A549 (cell line): ENCODE measurements around the gene KRTDAP. TPM values are rescaled to one million over a fixed set of nuclear protein-coding genes. Genes with fewer than 3 reads are reported as not detected.

ENCODE experiments used
- ATAC-seq, 2 experiments: fragments of 200-7000 bp in 1 of 2; fragments of >200 bp in 1 of 2; cut with Nextera tagmentation in 1 of 2; cut with Tn5 transposase in 1 of 2; 3 replicates each; pipeline versions ENCODE4 v1.8.0 to v1.9.1; 2018 to 2020; ENCODE audit warnings: mild to moderate bottlenecking in 1 of 2, moderate library complexity in 1 of 2
- CTCF ChIA-PET: fragments of 300-600 bp; sonication (Branson Sonifier 250); formaldehyde crosslinking; extraction: SDS; loops from one replicate; lab custom pipeline; 2021; ENCODE audit warnings: antibody characterized with exemption, inconsistent platforms; lab: Yijun Ruan, JAX
- POLR2A ChIA-PET: fragments of 350-600 bp; formaldehyde crosslinking; extraction: SDS; loops from one replicate; lab custom pipeline; 2021; ENCODE audit warnings: antibody characterized with exemption, inconsistent platforms; lab: Yijun Ruan, JAX
- DNase-seq, 2 experiments: peaks; one replicate each; pipeline versions ENCODE4 v3.0.0 to v3.0.0-alpha.2; 2011 to 2016; ENCODE audit warnings: low read depth in 1 of 2, low spot score in 1 of 2
- FAIRE-seq: peaks from 2 replicates; lab custom pipeline; 2011; peaks lifted over from hg19 to GRCh38; lab: Jason Lieb, UNC
- H3K27ac ChIP-seq, 2 experiments: fragments of >200 bp; sonication (Bioruptor Twin); formaldehyde crosslinking; 3 replicates each; pipeline ENCODE4 v1.5.1; 2016 to 2017
- H3K4me1 ChIP-seq: fragments of >200 bp; sonication (Bioruptor Twin); formaldehyde crosslinking; 3 replicates; pipeline ENCODE4 v1.6.1; 2016
- H3K4me2 ChIP-seq: fragments of >200 bp; sonication (Bioruptor Twin); formaldehyde crosslinking; 3 replicates; pipeline ENCODE4 v1.6.1; 2016
- H3K4me3 ChIP-seq: fragments of >200 bp; sonication (Bioruptor Twin); formaldehyde crosslinking; 3 replicates; pipeline ENCODE4 v1.5.1; 2016
- H3K9me3 ChIP-seq: fragments of >200 bp; sonication (Bioruptor Twin); formaldehyde crosslinking; 3 replicates; pipeline ENCODE4 v1.6.1; 2016
- BCL3 ChIP-seq: fragments of >200 bp; sonication (Bioruptor Twin); formaldehyde crosslinking; IDR thresholded peaks from 3 replicates; pipeline ENCODE4 v1.6.1; 2016
- CHD2 ChIP-seq: fragments of 150-350 bp; IDR thresholded peaks from 2 replicates; pipeline ENCODE4 v1.6.1; 2014; ENCODE audit warnings: low read length; ENCODE audit not compliant: partially characterized antibody
- CHD4 ChIP-seq: fragments of 200-600 bp; sonication (generic); IDR thresholded peaks from 2 replicates; pipeline ENCODE4 v1.6.1; 2016; ENCODE audit warnings: antibody characterized with exemption, mild to moderate bottlenecking, borderline replicate concordance
- CTCF ChIP-seq: fragments of >200 bp; sonication (Bioruptor Twin); formaldehyde crosslinking; IDR thresholded peaks from 3 replicates; pipeline ENCODE4 v1.5.1; 2016
- FOSB ChIP-seq: fragments of 250-450 bp; sonication (Bioruptor Pico); IDR thresholded peaks from 2 replicates; pipeline ENCODE4 v1.5.0; 2020; ENCODE audit warnings: mild to moderate bottlenecking, moderate library complexity
- HOXB13 ChIP-seq: fragments of 250-450 bp; sonication (Bioruptor Pico); IDR thresholded peaks from 2 replicates; pipeline ENCODE4 v1.5.0; 2020; ENCODE audit warnings: low read depth, mild to moderate bottlenecking, moderate library complexity
- HOXB5 ChIP-seq: fragments of 250-450 bp; sonication (Bioruptor Pico); IDR thresholded peaks from 2 replicates; pipeline ENCODE4 v1.5.0; 2020; ENCODE audit warnings: mild to moderate bottlenecking, moderate library complexity
- JUN ChIP-seq, 2 experiments: fragments of >200 bp; sonication (Bioruptor Twin); formaldehyde crosslinking; IDR thresholded peaks; 2 replicates in 1 of 2; 3 replicates in 1 of 2; pipeline ENCODE4 v1.6.1; 2016 to 2017
- JUNB ChIP-seq: fragments of >200 bp; sonication (Bioruptor Twin); formaldehyde crosslinking; IDR thresholded peaks from 2 replicates; pipeline ENCODE4 v1.6.1; 2016
- MAX ChIP-seq: IDR thresholded peaks from 2 replicates; pipeline ENCODE4 v1.6.1; 2012
- NFE2L2 ChIP-seq: fragments of 150-350 bp; conservative IDR thresholded peaks from 2 replicates; pipeline ENCODE4 v1.6.1; 2014; ENCODE audit warnings: low read length
- NPAS2 ChIP-seq: fragments of 250-450 bp; sonication (Bioruptor Pico); IDR thresholded peaks from 2 replicates; pipeline ENCODE4 v1.8.0; 2022; ENCODE audit warnings: mild to moderate bottlenecking, moderate library complexity, borderline replicate concordance
- NR3C1 ChIP-seq: fragments of >200 bp; sonication (Bioruptor Twin); formaldehyde crosslinking; IDR thresholded peaks from 3 replicates; pipeline ENCODE4 v1.6.1; 2017
- PHF8 ChIP-seq: fragments of 200-600 bp; sonication (generic); IDR thresholded peaks from 2 replicates; pipeline ENCODE4 v1.6.1; 2016; ENCODE audit warnings: low read depth, mild to moderate bottlenecking, antibody characterized with exemption, moderate library complexity, borderline replicate concordance
- POLR2AphosphoS2 ChIP-seq: conservative IDR thresholded peaks from 2 replicates; pipeline ENCODE4 v1.6.1; 2012; ENCODE audit warnings: low read length, improper control_type of control experiment, inconsistent platforms
- RARB ChIP-seq: fragments of 250-450 bp; sonication (Bioruptor Pico); IDR thresholded peaks from 2 replicates; pipeline ENCODE4 v1.8.0; 2021; ENCODE audit warnings: mild to moderate bottlenecking, moderate library complexity
- RCOR1 ChIP-seq: fragments of 150-350 bp; IDR thresholded peaks from 2 replicates; pipeline ENCODE4 v1.6.1; 2014; ENCODE audit warnings: antibody characterized with exemption, low read length, low read depth
- RFX5 ChIP-seq: fragments of 450-650 bp; IDR thresholded peaks from 2 replicates; pipeline ENCODE4 v1.7.1; 2014; ENCODE audit warnings: antibody characterized with exemption, mild to moderate bottlenecking, moderate library complexity
- TFCP2L1 ChIP-seq: fragments of 250-450 bp; sonication (Bioruptor Pico); IDR thresholded peaks from 2 replicates; pipeline ENCODE4 v1.5.0; 2021; ENCODE audit warnings: mild to moderate bottlenecking
- TP53 ChIP-seq: fragments of 250-450 bp; sonication (Bioruptor Pico); IDR thresholded peaks from 2 replicates; pipeline ENCODE4 v1.5.0; 2021; ENCODE audit warnings: mild to moderate bottlenecking, moderate library complexity
- ZFP36 ChIP-seq: fragments of 450-650 bp; IDR thresholded peaks from 2 replicates; pipeline ENCODE4 v1.6.1; 2014; ENCODE audit warnings: borderline replicate concordance; ENCODE audit not compliant: partially characterized antibody
- whole genome bisulfite sequencing: methylation state at CpG from one replicate; pipeline ENCODE4 v1.1.6; 2017; ENCODE audit errors: missing lambda C conversion rate; 5-methylcytosine and 5-hydroxymethylcytosine counted together
- polyA plus RNA-seq, 4 experiments: library from polyadenylated mRNA; depleted of rRNA in 3 of 4; stranded (reverse); fragments of >200 nt; fragmentation: RNase III in 1 of 4; extraction: RNeasy Plus Mini Kit Qiagen cat#74134 plus additional on column Dnase treatment in 1 of 4; gene quantifications; 2 replicates in 3 of 4; 3 replicates in 1 of 4; pipeline ENCODE4 v1.2.3, GENCODE V29; 2011 to 2017

KRTDAP gene
- polyA plus RNA-seq, 2 of the 4 experiments (the other 2 are of a cell fraction), result not detected

GRCh38 chr19:35533201-35533821 is 43.0 kb upstream of the KRTDAP start, which contains the start of gene GAPDHS:
TSS of gene GAPDHS (plus strand) at chr19:35533456. CDS start at chr19:35533528, 72 bp downstream.
- ChIA-PET CTCF (interaction anchor here (1.1 to 2.8 kb wide), 3 partner anchors 9 to 23 kb away, joined by 3 to 24 read pairs (median 4); no protein-coding TSS in a partner anchor), POLR2A (interaction anchor here (0.6 kb wide), 1 partner anchor 24 kb away, joined by 3 read pairs; no protein-coding TSS in a partner anchor)
- no peaks in the 10 kb centered on the region for H3K9me3 ChIP-seq
- no peak within 1 kb of the TSS for H3K4me3 ChIP-seq
- H3K4me2 ChIP-seq, result peak within 1 kb of the TSS; percentile 55
- TF ChIP-seq RFX5 (0 out of 2 replicates have a peak, but pooled peaks have one; percentile 30), TP53 (CRISPR knock-in tag) (no peak), JUN (IDR thresholded peaks at IDR 0.05) (0 out of 5 replicates have a peak, but pooled peaks of 1 of the 2 experiments have one; percentile 10)
- FAIRE-seq (no peak), DNase-seq (no peak), ATAC-seq (peak; percentile 9 to 12; a peak in 5 of 6 replicates)
- H3K27ac ChIP-seq, result 0 out of 6 replicates have a peak within 1 kb of the TSS, but pooled peaks of 1 of the 2 experiments have one; percentile 4
- peaks cover 12% of the 10 kb centered on the region for H3K4me1 ChIP-seq
- WGBS, result 63% methylated on average over 39 of the region's 39 CpGs

GRCh38 chr19:35531291-35531690 is 41.0 kb upstream of the KRTDAP start:
- FAIRE-seq, result peak; percentile 7
- no peak for ATAC-seq
- H3K4me1 ChIP-seq, result peaks cover 18% of the 10 kb centered on the region
- no peak overlapping the region for H3K4me3 ChIP-seq
- 30% methylated on average over 6 of the region's 6 CpGs for whole genome bisulfite sequencing
- CTCF ChIA-PET, result interaction anchor here (1.0 to 5.9 kb wide), 6 partner anchors 11 to 46 kb away, joined by 3 to 52 read pairs (median 4); no protein-coding TSS in a partner anchor
- no peak for TF ChIP-seq ZFP36
- H3K27ac ChIP-seq, result no peak overlapping the region
- H3K9me3 ChIP-seq, result no peaks in the 10 kb centered on the region
- H3K4me2 ChIP-seq, result no peak overlapping the region
- no peak for DNase-seq
- POLR2A ChIA-PET, result interaction anchor here (1.0 kb wide), 1 partner anchor 21 kb away, joined by 3 read pairs; no protein-coding TSS in a partner anchor

- Histone ChIP-seq H3K4me3 (no peak overlapping the region), H3K27ac (no peak overlapping the region), H3K4me2 (no peak overlapping the region), H3K9me3 (no peaks in the 10 kb centered on the region), H3K4me1 (peaks cover 18% of the 10 kb centered on the region)
- POLR2A ChIA-PET, result interaction anchor here (1.2 to 1.6 kb wide), 2 partner anchors 11 to 19 kb away, joined by 3 read pairs; no protein-coding TSS in a partner anchor
- DNase-seq, result no peak
- FAIRE-seq, result no peak
- CTCF ChIA-PET, result interaction anchor here (0.6 to 5.9 kb wide), 13 partner anchors 9 to 555 kb away, joined by 3 to 52 read pairs (median 4); partner anchors contain the start of gene DMKN
- ATAC-seq, result no peak
- 58% methylated on average over 19 of the region's 19 CpGs for WGBS
- TF ChIP-seq HOXB13 (CRISPR knock-in tag), result no peak
- TF ChIP-seq BCL3, result no peak
- no peak for TF ChIP-seq MAX
- no peak for TF ChIP-seq POLR2AphosphoS2
- TF ChIP-seq CHD4, result no peak
- no peak for TF ChIP-seq CHD2
- TF ChIP-seq TFCP2L1, result no peak
- TF ChIP-seq JUNB, result no peak
- TF ChIP-seq NR3C1, result no peak
- no peak for TF ChIP-seq FOSB (CRISPR knock-in tag)
- TF ChIP-seq PHF8, result no peak
- TF ChIP-seq HOXB5 (CRISPR knock-in tag), result no peak
- TF ChIP-seq RARB (CRISPR knock-in tag), result no peak
- no peak for TF ChIP-seq NFE2L2
- TF ChIP-seq TP53 (CRISPR knock-in tag), result no peak
- TF ChIP-seq RCOR1, result no peak
- TF ChIP-seq NPAS2 (CRISPR knock-in tag), result no peak
- no peak for TF ChIP-seq RFX5
- no peak for TF ChIP-seq CTCF
These were observed 39.3 kb upstream of the KRTDAP start for GRCh38 chr19:35529241-35530218.
